Astrocyte (in vitro differentiated cells and primary cell): ENCODE data around the gene LTC4S.

Source experiments
- EZH2 ChIP-seq: IDR thresholded peaks from 2 replicates; pipeline ENCODE4 v1.6.1; 2012; ENCODE audit warnings: mild to moderate bottlenecking, low read length, inconsistent platforms; ENCODE audit not compliant: insufficient read depth
- TF ChIP-seq, protein P1 (sequence below): IDR thresholded peaks from 2 replicates; pipeline ENCODE4 v1.5.1; 2011; ENCODE audit warnings: low read depth, mild to moderate bottlenecking, inconsistent platforms, low read length, moderate library complexity; ENCODE audit not compliant: insufficient read depth

DNA sequence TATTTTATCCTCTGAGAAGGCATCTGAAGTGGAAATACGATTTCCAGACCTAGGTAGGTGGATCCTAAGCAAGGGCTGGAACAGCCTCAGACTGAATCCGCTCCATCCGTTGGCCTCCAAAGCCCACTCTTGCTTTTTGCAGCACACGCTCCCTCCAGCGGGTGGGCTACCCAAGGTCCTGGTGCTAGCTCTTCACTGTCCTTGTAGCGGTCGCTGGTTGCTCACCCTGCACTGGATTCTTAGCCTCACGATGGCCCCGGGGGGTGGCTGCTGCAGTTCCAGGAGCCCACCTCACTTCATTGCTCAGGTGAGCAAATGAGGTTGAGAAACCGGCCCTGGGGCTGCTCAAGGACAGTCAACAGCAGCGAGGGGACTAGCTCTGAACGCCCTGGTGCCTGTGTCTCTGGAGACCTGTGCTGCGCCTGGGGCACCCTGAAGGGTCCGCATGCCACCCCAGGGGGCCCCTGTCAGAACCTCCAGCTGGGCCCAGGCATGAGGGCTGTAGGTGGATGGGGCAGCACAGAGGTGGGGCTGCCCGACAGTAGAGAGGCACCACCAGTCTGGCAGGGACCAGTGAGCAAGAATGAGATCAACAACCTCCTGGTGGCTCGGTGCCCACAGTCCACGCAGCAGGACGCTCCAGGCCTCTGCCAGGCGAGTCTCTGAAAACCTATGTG is 8.6 kb downstream of the LTC4S start:
- TF ChIP-seq, protein P1, sequence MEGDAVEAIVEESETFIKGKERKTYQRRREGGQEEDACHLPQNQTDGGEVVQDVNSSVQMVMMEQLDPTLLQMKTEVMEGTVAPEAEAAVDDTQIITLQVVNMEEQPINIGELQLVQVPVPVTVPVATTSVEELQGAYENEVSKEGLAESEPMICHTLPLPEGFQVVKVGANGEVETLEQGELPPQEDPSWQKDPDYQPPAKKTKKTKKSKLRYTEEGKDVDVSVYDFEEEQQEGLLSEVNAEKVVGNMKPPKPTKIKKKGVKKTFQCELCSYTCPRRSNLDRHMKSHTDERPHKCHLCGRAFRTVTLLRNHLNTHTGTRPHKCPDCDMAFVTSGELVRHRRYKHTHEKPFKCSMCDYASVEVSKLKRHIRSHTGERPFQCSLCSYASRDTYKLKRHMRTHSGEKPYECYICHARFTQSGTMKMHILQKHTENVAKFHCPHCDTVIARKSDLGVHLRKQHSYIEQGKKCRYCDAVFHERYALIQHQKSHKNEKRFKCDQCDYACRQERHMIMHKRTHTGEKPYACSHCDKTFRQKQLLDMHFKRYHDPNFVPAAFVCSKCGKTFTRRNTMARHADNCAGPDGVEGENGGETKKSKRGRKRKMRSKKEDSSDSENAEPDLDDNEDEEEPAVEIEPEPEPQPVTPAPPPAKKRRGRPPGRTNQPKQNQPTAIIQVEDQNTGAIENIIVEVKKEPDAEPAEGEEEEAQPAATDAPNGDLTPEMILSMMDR, result no peak
- TF ChIP-seq EZH2, result no peak
